Erythroblast (primary cell): Measurements from ENCODE around the gene SYCN.

Experiments used
- DNase-seq, 2 experiments: peaks; one replicate each; lab custom pipeline; 2025; lab: John Stamatoyannopoulos, UW
- GATA1 ChIP-seq: IDR thresholded peaks from 2 replicates; pipeline ENCODE4 v1.6.1; 2011; ENCODE audit warnings: low read depth, mild to moderate bottlenecking, control low read depth, low read length, moderate library complexity
- POLR2A ChIP-seq: IDR thresholded peaks from 2 replicates; pipeline ENCODE4 v1.6.1; 2011; ENCODE audit warnings: mild to moderate bottlenecking, low read length

Gene SYCN

GRCh38 chr19:39156326-39157230 lies 47.5 kb downstream of the SYCN start:
- peak; percentile 29 to 37 for DNase-seq

GRCh38 chr19:39155741-39156140 lies 48.3 kb downstream of the SYCN start:
- no peak for TF ChIP-seq POLR2A
- no peak for TF ChIP-seq GATA1
- DNase-seq = no peak

More at GRCh38 chr19:39156326-39157230, 47.5 kb downstream of the SYCN start:
- TF ChIP-seq GATA1 (no peak), POLR2A (no peak)

- DNase-seq = no peak
- TF ChIP-seq POLR2A = no peak
- TF ChIP-seq GATA1 = no peak
These were observed 48.9 kb downstream of the SYCN start for GRCh38 chr19:39155114-39155700.

- DNase-seq = peak; percentile 42 to 69
- TF ChIP-seq GATA1 (no peak), POLR2A (no peak)
These were observed 49.4 kb downstream of the SYCN start for GRCh38 chr19:39154629-39155100.

- no peak for TF ChIP-seq POLR2A
- no peak for TF ChIP-seq GATA1
- DNase-seq = no peak
These were observed 49.9 kb downstream of the SYCN start for GRCh38 chr19:39154100-39154628.
